HL-60 (cell line): ENCODE measurements around the gene MYB.
"Not testable (repeated sequence)": the region's sequence is repeated elsewhere in the genome, so short reads cannot be mapped to it uniquely, and the experiment has no call there.

ENCODE experiments used
- DNase-seq, 2 experiments: peaks; one replicate each; pipeline ENCODE4 v3.0.0-alpha.2; 2010 to 2020; ENCODE audit warnings: low read depth in 1 of 2, low spot score in 1 of 2
- H3K27ac ChIP-seq: fragments of 250-450 bp; sonication (Bioruptor Pico); replicated peaks from 2 replicates; pipeline ENCODE4 v1.5.1; 2020; ENCODE audit warnings: mild to moderate bottlenecking, moderate library complexity
- H3K27me3 ChIP-seq: fragments of 250-450 bp; sonication (Bioruptor Pico); 2 replicates; pipeline ENCODE4 v1.5.1; 2021; ENCODE audit warnings: mild to moderate bottlenecking, moderate library complexity; ENCODE audit not compliant: insufficient read depth, poor library complexity, severe bottlenecking
- H3K4me3 ChIP-seq: replicated peaks from 2 replicates; pipeline ENCODE4 v1.5.1; 2011; ENCODE audit warnings: mild to moderate bottlenecking, control low read depth, low read length; ENCODE audit not compliant: insufficient read depth
- GABPA ChIP-seq: IDR thresholded peaks from 2 replicates; pipeline ENCODE4 v1.6.1; 2012; ENCODE audit warnings: low read depth
- POLR2AphosphoS5 ChIP-seq: IDR thresholded peaks from 2 replicates; pipeline ENCODE4 v1.6.1; 2012; ENCODE audit warnings: low read depth
- REST ChIP-seq: IDR thresholded peaks from 2 replicates; pipeline ENCODE4 v1.6.1; 2012; ENCODE audit warnings: low read depth; ENCODE audit not compliant: insufficient replicate concordance
- SPI1 ChIP-seq: IDR thresholded peaks from 2 replicates; pipeline ENCODE4 v1.6.1; 2012; ENCODE audit warnings: low read depth, mild to moderate bottlenecking, borderline replicate concordance
- TF ChIP-seq, protein P1 (sequence below): IDR thresholded peaks from one replicate; pipeline ENCODE4 v1.5.1; 2011; ENCODE audit warnings: low read length, control low read depth, inconsistent platforms; ENCODE audit not compliant: insufficient read depth

Gene MYB

DNA sequence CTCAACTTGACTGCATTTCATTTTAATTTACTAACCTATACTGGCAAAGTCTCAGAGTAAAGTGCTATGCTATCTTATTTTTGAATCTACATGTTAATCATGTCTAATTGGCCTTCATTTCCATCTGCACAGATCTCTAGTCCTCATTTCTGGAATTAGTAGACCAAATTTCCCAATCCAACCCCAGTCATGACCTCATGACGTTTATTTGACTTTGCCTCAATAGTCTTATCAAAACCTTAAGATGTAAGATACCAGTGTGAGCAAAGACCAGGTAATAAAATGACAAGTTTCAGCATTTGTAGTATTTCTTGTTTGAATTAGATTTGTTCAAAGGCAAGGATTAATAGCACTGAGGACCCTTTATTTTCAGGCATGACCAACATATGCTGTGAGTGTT, 43.3 kb upstream of the MYB start:
- no peak overlapping the region for H3K27ac ChIP-seq
- no peak overlapping the region for H3K4me3 ChIP-seq
- TF ChIP-seq SPI1 (no peak), GABPA (no peak), POLR2AphosphoS5 (no peak), REST (no peak)
- TF ChIP-seq, protein P1, sequence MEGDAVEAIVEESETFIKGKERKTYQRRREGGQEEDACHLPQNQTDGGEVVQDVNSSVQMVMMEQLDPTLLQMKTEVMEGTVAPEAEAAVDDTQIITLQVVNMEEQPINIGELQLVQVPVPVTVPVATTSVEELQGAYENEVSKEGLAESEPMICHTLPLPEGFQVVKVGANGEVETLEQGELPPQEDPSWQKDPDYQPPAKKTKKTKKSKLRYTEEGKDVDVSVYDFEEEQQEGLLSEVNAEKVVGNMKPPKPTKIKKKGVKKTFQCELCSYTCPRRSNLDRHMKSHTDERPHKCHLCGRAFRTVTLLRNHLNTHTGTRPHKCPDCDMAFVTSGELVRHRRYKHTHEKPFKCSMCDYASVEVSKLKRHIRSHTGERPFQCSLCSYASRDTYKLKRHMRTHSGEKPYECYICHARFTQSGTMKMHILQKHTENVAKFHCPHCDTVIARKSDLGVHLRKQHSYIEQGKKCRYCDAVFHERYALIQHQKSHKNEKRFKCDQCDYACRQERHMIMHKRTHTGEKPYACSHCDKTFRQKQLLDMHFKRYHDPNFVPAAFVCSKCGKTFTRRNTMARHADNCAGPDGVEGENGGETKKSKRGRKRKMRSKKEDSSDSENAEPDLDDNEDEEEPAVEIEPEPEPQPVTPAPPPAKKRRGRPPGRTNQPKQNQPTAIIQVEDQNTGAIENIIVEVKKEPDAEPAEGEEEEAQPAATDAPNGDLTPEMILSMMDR = no peak
- no peaks in the 10 kb centered on the region for H3K27me3 ChIP-seq
- DNase-seq = no peak

DNA sequence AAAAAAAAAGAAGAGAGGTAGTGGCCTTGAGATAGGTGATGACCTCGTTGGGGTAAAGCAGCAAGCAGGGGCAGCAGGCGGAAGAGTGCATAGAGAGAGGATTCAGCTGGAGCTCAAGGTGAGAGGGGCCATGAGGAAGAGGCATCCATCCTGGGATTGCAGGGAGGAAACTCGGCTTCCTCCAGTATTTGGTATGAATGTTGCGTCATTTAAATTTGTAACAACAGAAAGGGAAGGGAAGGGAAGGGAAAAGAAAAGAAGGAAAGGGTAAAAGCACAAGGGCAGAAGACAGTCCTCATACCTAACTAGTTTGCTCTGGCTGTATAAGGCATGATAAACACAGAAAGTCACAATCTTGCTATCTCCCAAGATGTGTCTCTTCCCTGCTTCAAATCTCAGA, 39.9 kb upstream of the MYB start:
- no peak overlapping the region for H3K27ac ChIP-seq
- TF ChIP-seq REST = no peak
- TF ChIP-seq POLR2AphosphoS5 = no peak
- no peak for TF ChIP-seq GABPA
- H3K4me3 ChIP-seq = no peak overlapping the region
- H3K27me3 ChIP-seq = no peaks in the 10 kb centered on the region
- DNase-seq = no peak

GRCh38 chr6:135141728-135142127, 39.4 kb upstream of the MYB start:
- no peak for DNase-seq
- H3K27ac ChIP-seq = no peak overlapping the region
- H3K27me3 ChIP-seq = no peaks in the 10 kb centered on the region
- no peak overlapping the region for H3K4me3 ChIP-seq
- TF ChIP-seq SPI1 (no peak), REST (no peak), GABPA (no peak), POLR2AphosphoS5 (no peak)
- TF ChIP-seq, protein P1 = no peak

GRCh38 chr6:135142232-135142631, 38.9 kb upstream of the MYB start:
- not testable (repeated sequence) for H3K4me3 ChIP-seq, H3K27me3 ChIP-seq, H3K27ac ChIP-seq, DNase-seq
